ENCODE data around the gene TPCN1.

GRCh38 chr12:113228394-113229028, 7.2 kb downstream of the TPCN1 start:
- TF ChIP-seq CTCF (IDR thresholded peaks at IDR 0.05) (no peak), POLR2A (IDR thresholded peaks at IDR 0.05) (no peak)

Data from Peyer's patch (tissue), 4 donors.